NCI-H774 (cell line): ENCODE measurements around the gene SPATA1.
"Not testable (repeated sequence)": the region's sequence is repeated elsewhere in the genome, so short reads cannot be mapped to it uniquely, and the experiment has no call there.

Experiments used
- DNase-seq: peaks from one replicate; lab custom pipeline; 2025; lab: John Stamatoyannopoulos, UW

The SPATA1 gene

DNA sequence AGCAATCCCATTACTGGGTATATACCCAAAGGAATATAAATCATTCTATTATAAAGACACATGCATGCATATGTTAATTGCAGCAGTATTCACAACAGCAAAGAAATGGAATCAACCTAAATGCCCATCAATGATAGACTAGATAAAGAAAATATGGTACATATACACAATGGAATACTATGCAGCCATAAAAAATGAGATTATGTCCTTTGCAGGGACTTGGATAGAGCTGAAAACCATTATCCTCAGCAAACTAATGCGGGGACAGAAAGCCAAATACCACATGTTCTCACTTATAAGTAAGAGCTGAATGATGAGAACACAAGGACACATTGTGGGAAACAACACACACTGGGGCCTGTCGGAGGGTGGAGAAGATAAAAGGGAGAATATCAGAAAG lies 88.8 kb downstream of the SPATA1 start:
- DNase-seq, result not testable (repeated sequence)

DNA sequence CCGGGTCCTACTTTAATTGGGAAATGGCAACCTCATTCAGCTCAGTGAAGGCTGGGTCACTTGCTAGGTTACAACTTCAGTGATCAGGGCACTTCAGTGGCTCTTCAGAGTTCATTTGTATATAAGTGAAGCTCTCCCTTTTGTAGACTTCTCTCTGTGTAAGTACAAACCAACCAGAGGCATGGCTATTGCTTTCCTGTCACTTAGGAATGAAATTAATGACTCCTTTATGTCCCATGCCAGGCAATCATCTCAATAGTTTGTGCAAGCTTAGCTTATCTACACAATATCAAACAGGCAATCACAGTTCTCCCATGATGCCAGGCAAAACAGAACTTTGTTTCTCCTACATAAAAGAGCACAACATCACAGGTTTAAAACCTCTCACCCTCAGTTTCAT lies 90.8 kb downstream of the SPATA1 start:
- DNase-seq, result no peak

- no peak for DNase-seq
Measured at GRCh38 chr1:84598418-84598817, 92.2 kb downstream of the SPATA1 start.

- no peak for DNase-seq
Measured at GRCh38 chr1:84598846-84599741, 92.9 kb downstream of the SPATA1 start.

GRCh38 chr1:84600796-84601195 lies 94.6 kb downstream of the SPATA1 start:
- DNase-seq, result no peak

DNA sequence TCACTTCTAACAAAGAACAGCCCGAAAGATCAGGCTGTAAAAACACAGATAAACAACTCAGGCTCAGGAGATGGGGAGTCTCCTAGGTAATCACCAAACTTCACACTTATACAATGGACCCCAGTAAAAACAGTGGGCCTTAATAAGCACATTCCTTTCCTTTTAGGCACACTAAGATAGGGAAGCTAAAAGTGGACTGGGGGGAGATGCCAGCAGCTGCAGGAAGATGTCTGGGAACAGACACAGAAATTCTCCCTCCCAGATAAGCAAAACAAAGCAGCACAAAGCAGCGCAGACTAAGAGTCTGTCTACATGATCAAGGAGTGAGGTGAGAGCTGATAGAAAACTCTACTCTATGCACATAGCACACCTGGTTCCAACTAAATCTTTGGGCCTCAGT lies 97.0 kb downstream of the SPATA1 start:
- DNase-seq, result no peak

DNA sequence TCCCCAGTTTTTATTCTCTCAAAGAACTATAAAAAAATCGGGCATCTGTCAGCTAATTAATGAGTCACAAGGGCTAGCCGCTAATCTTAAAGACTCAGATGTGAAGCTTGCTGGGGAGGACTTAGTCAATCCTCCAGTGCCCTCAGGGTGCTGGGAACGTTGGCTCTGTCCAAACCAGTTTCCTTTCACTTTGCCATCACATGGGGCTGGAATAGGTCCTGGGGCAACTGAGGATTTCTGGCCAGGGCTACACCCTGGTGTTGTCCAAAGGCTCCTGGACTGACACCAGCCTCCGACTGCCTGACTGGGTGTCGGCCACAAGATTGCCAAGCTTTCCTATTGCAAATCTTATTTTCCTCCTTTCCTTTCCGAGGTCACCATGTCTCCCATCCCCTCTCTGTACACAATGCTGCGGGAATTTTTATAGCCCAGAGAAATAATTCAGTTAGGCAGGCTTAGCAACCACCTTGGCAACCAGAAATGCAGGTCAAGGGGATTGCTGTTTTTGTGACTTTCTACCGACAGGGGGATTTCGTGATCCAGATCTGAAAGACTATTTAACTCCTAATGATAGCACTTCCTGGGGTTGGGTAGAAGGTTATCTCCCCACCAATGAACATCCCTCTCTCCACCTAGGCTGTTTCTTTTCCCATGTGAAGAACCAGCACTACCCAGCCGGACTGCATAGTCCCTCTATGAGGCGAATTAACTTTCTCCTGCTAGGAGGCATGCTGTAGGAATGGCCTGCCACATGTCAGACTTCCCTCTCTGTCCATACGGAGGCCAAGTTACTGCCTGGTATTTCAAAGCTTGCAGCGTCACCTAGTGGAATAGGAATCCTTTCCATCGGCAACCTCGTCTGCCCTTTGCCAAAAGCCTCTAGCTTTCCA lies 98.0 kb downstream of the SPATA1 start:
- no peak for DNase-seq

DNA sequence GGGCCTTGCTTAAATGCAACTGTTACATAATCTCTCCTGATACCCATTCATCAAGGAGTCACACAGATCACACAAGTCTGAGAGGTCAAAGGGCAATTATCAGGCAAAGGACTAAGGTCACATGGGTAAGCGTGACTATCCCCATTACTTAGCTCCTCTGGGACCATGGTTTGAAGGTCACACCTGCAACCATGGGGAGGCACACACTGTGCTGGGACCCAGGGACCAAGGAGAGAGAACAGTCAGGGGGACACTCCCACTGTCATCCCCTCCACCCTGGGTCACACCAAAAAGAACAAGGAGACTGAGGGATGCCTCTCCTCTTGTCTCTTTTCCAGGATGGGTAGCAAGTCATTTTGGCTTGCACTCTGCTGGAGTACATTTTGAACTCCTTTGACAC lies 99.0 kb downstream of the SPATA1 start:
- no peak for DNase-seq

DNA sequence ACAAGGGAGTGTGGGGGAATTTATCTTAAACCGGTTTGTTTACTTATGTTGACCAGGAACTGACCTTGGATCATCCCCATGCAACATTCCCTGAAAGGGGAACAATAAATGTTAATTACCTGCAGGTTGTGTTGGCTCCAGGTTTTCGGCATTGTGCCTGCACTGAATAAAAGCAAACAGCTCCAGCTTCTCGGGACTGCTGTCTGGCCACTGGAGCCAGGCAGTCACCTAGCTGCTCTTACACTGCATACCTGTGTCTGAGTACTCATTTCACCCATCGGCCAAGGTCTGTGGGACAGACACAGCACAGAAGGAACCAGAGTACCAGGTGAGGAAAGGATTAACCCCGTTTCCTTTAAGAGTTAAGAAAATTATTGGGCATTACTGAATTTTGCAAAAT lies 100.8 kb downstream of the SPATA1 start:
- DNase-seq, result no peak

DNA sequence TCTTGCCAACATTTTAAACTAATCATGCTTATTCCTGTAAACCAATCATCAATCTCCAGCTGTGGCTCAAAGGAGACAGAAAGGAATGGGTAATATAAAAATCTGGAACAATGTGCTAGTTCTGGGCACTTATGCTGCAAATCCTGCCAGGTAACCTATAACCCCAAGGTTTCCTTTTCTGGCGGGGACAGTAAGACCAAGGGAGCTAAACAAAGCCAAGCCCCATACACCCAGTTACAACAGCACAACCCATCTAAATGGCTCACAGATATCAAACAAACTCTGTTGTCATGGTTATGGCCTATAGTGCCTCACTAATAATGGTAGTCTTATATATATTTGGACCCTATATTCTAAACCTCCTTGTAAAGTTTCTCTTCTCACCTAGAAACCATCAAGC lies 104.9 kb downstream of the SPATA1 start:
- no peak for DNase-seq

DNA sequence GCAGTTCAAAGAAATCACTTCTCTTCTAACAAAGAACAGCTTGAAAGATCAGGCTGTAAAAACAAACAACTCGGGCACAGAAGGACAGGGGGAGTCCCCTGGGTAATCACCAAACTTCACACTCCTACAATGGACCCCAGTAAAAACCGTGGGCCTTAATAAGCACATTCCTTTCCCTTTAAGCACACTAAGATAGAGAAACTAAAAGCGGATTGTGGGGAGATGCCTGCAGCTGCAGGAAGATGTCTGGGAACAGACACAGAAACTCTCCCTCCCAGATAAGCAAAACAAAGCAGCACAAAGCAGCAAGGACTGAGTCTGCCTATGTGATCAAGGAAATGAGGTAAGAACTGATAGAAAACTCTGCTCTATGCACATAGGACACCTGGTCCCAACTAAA lies 105.6 kb downstream of the SPATA1 start:
- DNase-seq, result no peak

GRCh38 chr1:84613026-84613425 lies 106.8 kb downstream of the SPATA1 start:
- DNase-seq, result no peak

DNA sequence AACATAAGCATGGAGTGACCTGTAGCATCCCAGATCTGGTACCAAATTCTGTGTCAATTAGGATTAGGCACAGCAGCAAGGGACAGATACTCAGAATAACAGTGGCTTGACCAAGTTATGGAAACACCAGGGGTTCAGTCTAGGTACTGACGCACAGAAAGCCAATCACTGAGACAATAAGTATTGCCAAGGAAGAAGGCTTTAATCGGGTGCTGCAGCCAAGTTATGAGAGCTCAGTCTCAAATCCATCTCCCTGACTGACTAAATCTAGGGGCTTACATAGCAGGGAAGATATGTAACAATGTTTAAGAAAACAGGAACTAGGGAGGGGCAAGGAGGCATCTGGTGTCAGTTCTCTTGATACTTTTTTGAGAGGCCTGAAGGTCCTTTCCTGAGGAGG lies 107.7 kb downstream of the SPATA1 start:
- no peak for DNase-seq

DNA sequence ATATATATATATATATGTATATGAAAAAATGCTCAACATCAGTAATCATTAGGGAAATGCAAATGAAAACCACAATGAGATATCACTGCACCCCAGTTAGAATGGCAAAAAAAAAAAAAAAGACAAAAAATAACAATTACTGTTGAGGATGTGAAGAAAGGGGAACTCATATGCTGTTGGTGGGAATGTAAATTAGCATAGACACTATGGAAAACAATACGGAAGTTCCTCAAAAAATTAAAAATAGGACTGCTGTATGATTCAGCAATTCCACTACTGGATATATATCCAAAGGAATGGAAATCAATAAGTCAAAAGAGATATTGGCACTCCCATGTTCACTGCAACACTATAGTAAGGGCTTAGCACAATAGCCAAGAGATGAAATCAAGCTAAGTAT lies 109.6 kb downstream of the SPATA1 start:
- DNase-seq, result no peak
